HG03565 (cell line): ENCODE measurements around the gene TADA2A.
"Not testable (repeated sequence)": the region's sequence is repeated elsewhere in the genome, so short reads cannot be mapped to it uniquely, and the experiment has no call there.

Experiments used
- ATAC-seq: cut with Tn5 transposase; IDR thresholded peaks from one replicate; pipeline ENCODE4 v1.9.1; 2021; ENCODE audit warnings: mild to moderate bottlenecking, moderate library complexity; ENCODE audit not compliant: unreplicated experiment

TADA2A gene

DNA sequence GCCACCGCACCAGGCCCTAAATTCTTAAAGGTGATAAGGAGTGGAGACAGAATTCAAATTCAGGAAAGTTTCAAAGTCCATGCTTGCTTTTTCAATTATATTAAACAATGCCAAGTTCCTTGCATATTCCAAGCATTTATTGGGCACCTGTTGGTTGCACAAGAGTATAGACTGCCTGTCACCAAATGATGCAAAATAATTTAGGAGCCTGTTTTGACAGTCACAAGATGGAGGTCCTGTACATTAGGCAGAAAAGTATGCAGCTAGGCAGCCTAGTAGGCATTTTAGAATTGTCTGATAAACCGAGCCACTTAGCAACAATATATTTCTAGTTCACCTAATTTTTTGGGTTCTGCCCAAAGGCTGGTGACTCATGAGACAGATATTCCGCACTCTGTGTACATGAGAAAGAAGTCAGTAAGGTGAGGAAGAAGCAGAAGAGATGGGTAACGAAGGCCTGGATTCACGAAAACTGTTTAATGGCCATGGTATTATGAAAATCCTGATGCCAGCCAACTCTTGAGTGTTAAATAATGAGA lies 7.4 kb upstream of the TADA2A start:
- ATAC-seq, result no peak

DNA sequence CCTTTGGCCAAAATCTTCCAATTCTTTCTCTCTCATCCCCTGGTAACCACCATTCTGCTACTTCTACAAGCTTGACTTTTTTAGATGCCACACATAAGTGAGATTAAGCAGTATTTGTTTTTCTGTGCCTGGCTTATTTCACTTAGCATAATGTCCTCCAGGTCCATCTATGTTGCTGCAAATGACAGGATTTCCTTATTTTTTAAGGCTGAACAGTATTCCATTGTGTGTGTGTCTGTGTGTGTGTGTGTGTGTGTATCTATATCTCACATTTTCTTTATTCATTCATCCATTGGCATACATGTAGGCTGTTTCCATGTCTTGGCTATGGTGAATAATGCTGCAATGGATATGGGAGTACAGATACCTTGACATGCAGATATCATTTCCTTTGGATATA lies 6.2 kb upstream of the TADA2A start:
- no peak for ATAC-seq

GRCh38 chr17:37405522-37405921 lies 1.2 kb upstream of the TADA2A start:
- ATAC-seq, result not testable (repeated sequence)

- ATAC-seq, result peak; percentile 22
Measured at GRCh38 chr17:37405955-37406634, 591 bp upstream of the TADA2A start.

GRCh38 chr17:37408145-37408479 lies 1.4 kb downstream of the TADA2A start:
- not testable (repeated sequence) for ATAC-seq

- ATAC-seq, result no peak
Measured at GRCh38 chr17:37410357-37410756, 3.7 kb downstream of the TADA2A start.

GRCh38 chr17:37413875-37414519 lies 7.3 kb downstream of the TADA2A start:
- no peak for ATAC-seq

GRCh38 chr17:37417852-37418251 lies 11.2 kb downstream of the TADA2A start:
- ATAC-seq, result no peak

GRCh38 chr17:37422971-37423625 lies 16.4 kb downstream of the TADA2A start:
- no peak for ATAC-seq

DNA sequence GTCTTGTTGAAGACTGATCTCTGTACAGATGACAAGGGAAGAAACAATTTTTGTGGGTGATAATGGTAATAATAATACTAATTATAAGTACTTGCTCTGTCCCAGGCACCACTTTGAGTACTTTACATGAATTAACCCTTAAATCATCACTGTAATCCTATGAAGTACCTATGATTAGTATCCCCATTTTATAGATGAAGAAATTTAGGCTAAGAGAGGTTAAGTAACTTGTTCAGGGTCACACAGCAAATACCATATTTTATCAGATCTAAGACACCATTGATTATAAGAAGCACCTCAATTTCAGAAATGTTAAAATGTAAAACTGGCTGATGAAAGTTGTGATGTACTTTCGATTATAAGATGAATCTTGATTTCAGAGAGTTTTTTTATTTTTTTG lies 18.6 kb downstream of the TADA2A start:
- ATAC-seq, result no peak

DNA sequence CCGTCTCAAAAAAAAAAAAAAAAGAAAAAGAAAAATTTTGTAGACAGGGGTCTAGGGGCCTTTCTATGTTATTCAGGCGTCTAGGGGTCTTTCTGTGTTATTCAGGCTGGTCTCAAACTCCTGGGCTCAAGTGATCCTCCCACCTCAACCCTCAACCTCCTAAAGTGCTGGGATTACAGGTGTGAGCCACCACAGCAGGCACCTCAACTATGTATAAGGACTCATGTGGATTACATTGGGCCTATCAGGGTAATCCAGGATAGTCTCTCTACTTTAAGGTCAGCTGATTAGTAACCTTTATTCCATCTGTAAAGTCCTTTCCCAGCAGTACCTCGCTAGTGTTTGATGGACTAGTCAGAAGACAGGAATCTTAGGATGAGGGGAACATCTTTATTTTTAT lies 22.4 kb downstream of the TADA2A start:
- ATAC-seq, result no peak

GRCh38 chr17:37429453-37429852 lies 22.8 kb downstream of the TADA2A start:
- ATAC-seq, result no peak

DNA sequence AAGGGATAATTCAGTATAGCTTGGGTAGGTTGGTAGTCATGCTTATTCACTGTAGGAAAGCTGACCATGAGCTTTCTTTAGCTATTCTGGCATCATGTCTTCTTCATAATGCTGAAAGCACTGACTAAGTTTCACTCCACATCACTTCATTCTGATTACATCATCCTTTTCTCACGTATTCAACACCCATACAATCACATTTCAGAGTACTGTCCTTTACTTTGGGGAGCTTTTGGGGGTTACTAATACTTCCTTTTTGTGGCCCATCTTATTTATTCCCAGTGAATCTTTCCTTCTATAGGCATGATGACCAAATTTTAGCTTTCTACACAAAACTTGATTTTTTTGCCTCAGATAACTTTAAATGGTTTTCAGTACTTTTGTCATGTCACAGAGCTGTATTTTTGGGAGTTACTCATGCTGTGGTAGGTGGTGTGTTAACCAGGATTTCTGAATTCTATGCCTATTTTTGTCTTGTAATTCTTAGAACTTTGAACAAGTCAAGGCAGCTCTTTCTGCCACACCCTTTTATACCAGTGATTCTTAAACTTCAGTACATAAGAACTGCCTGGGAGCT lies 23.5 kb downstream of the TADA2A start:
- ATAC-seq, result no peak

- no peak for ATAC-seq
Measured at GRCh38 chr17:37432671-37433070, 26.0 kb downstream of the TADA2A start.

DNA sequence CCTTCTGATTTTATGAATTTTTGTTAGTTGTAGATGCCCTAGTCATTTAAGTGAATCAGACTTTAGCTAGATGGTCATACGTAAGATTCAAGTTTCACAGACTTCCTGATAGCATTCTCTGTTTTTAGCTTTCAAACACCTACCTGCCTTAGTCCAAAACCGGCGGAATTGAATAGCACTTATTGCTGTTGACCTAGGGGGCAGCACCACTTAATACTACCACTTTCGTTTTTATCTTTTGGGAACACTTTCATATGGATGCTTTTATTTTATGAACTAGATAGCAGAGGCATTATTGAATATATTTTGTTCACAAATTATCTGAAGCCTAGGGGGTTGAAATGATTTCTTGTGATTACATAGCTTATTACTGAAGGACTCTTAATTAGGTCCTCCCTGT lies 31.5 kb downstream of the TADA2A start:
- no peak for ATAC-seq

DNA sequence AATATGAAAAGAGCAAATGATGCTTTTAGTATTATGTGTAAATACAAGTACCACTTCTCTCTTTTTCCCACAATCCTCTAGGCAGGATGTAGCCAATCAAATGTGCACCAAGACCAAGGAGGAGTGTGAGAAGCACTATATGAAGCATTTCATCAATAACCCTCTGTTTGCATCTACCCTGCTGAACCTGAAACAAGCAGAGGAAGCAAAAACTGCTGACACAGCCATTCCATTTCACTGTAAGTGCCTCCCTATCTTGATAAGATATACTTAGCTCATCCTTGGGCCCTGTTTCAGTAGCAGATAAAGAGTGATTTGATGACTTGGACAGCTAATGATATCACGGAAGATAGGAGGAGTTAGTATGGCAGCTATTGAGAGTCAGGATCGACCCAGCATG lies 33.7 kb downstream of the TADA2A start:
- no peak for ATAC-seq

GRCh38 chr17:37441369-37442014 lies 34.8 kb downstream of the TADA2A start:
- ATAC-seq, result not testable (repeated sequence)

- ATAC-seq, result no peak
Measured at GRCh38 chr17:37446027-37446426, 39.3 kb downstream of the TADA2A start.

- ATAC-seq, result no peak
Measured at GRCh38 chr17:37447641-37448040, 41.0 kb downstream of the TADA2A start.

- no peak for ATAC-seq
Measured at GRCh38 chr17:37450112-37450511, 43.4 kb downstream of the TADA2A start.

DNA sequence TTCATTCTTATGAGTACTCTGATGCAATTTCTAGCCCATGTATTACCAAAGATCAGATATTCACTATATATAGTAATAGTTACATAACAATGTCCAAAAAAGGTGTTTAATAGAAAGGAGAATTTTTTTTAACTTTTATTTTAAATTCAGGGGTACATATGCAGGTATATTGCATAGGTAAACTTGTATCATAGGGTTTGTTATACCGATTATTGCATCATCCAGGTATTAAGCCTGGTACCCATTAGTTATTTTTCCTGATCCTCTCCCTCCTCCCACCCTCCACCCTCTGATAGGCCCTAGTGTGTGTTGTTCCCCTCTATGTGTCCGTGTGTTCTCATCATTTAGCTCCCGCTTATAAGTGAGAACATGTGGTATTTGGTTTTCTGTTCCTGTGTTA lies 51.1 kb downstream of the TADA2A start:
- ATAC-seq, result not testable (repeated sequence)
